OCI-LY1 (cell line): ENCODE data around the gene OGFR.

Experiments
- CTCF ChIP-seq: fragments of 200-600 bp; sonication (generic), shearing (Covaris generic); IDR thresholded peaks from 2 replicates; pipeline ENCODE4 v1.5.1; 2017; ENCODE audit warnings: mild to moderate bottlenecking, antibody characterized with exemption, low read length, moderate library complexity, mixed read lengths
- EZH2 ChIP-seq: fragments of 200-600 bp; sonication (generic), shearing (Covaris generic); IDR thresholded peaks from 2 replicates; pipeline ENCODE4 v1.8.0; 2017; ENCODE audit warnings: borderline replicate concordance, mixed run types, mild to moderate bottlenecking, antibody characterized with exemption, low read length, moderate library complexity, mixed read lengths

GRCh38 chr20:62832212-62832922, 27.7 kb downstream of the OGFR start:
- TF ChIP-seq CTCF: no peak
- TF ChIP-seq EZH2: no peak
